DOHH2 (cell line): ENCODE data around the gene OR9Q1.

Source experiments
- H3F3A ChIP-seq: fragments of 200-600 bp; sonication (generic), shearing (Covaris generic); 2 replicates; pipeline ENCODE4 v1.6.0; 2016; ENCODE audit warnings: antibody characterized with exemption, mild to moderate bottlenecking; ENCODE audit not compliant: control insufficient read depth, insufficient read depth
- H3K27ac ChIP-seq: fragments of 200-600 bp; sonication (generic); 2 replicates; pipeline ENCODE4 v1.5.1; 2014; ENCODE audit warnings: low read depth, mild to moderate bottlenecking, low read length, moderate library complexity
- H3K27me3 ChIP-seq: fragments of 200-600 bp; sonication (generic); 2 replicates; pipeline ENCODE4 v1.6.1; 2014; ENCODE audit warnings: mild to moderate bottlenecking, low read length, mixed read lengths; ENCODE audit not compliant: control insufficient read depth
- H3K36me3 ChIP-seq: fragments of 200-600 bp; sonication (generic); 2 replicates; pipeline ENCODE4 v1.6.1; 2014; ENCODE audit warnings: mild to moderate bottlenecking, low read length, moderate library complexity, mixed read lengths; ENCODE audit not compliant: control insufficient read depth
- H3K4me1 ChIP-seq: fragments of 200-600 bp; sonication (generic); 2 replicates; pipeline ENCODE4 v1.6.1; 2014; ENCODE audit warnings: mild to moderate bottlenecking, low read length, mixed read lengths; ENCODE audit not compliant: control insufficient read depth
- H3K4me2 ChIP-seq: fragments of 200-600 bp; sonication (generic); 2 replicates; pipeline ENCODE4 v1.6.0; 2014; ENCODE audit warnings: mild to moderate bottlenecking, low read length, moderate library complexity
- H3K4me3 ChIP-seq: fragments of 200-600 bp; sonication (generic); 2 replicates; pipeline ENCODE4 v1.5.1; 2014; ENCODE audit warnings: mild to moderate bottlenecking, low read length, mixed read lengths
- H3K79me2 ChIP-seq: fragments of 200-600 bp; sonication (generic); 2 replicates; pipeline ENCODE4 v1.6.1; 2014; ENCODE audit warnings: mild to moderate bottlenecking, low read length, mixed read lengths; ENCODE audit not compliant: control insufficient read depth
- H3K9me2 ChIP-seq: fragments of 200-600 bp; sonication (generic); replicated peaks from 2 replicates; pipeline ENCODE4 v1.6.1; 2014; ENCODE audit warnings: mild to moderate bottlenecking, low read length, mixed read lengths; ENCODE audit not compliant: control insufficient read depth
- H3K9me3 ChIP-seq: fragments of 200-600 bp; sonication (generic); 2 replicates; pipeline ENCODE4 v1.6.1; 2014; ENCODE audit warnings: antibody characterized with exemption, low read length, mixed read lengths; ENCODE audit not compliant: control insufficient read depth, insufficient read depth
- H4K20me1 ChIP-seq: fragments of 200-600 bp; sonication (generic); 2 replicates; pipeline ENCODE4 v1.6.0; 2014; ENCODE audit warnings: low read depth, mild to moderate bottlenecking, antibody characterized with exemption, low read length, moderate library complexity; ENCODE audit not compliant: control insufficient read depth, insufficient read depth
- CTCF ChIP-seq: fragments of 200-600 bp; sonication (generic); IDR thresholded peaks from one replicate; pipeline ENCODE4 v1.5.1; 2014; ENCODE audit warnings: antibody characterized with exemption, mild to moderate bottlenecking, low read depth, low read length; ENCODE audit not compliant: poor library complexity, severe bottlenecking
- EZH2phosphoT487 ChIP-seq: fragments of 200-600 bp; sonication (generic); IDR thresholded peaks from 2 replicates; pipeline ENCODE4 v1.6.1; 2017; ENCODE audit warnings: borderline replicate concordance, mild to moderate bottlenecking, antibody characterized with exemption, low read length, moderate library complexity, mixed read lengths

The OR9Q1 gene

GRCh38 chr11:58003591-58003990 lies 20.1 kb upstream of the OR9Q1 start:
- Histone ChIP-seq H3K4me3 (no peak overlapping the region), H4K20me1 (no peaks in the 10 kb centered on the region), H3K9me3 (no peaks in the 10 kb centered on the region), H3K79me2 (no peaks in the 10 kb centered on the region), H3K4me2 (no peak overlapping the region), H3K36me3 (no peaks in the 10 kb centered on the region), H3K27me3 (no peaks in the 10 kb centered on the region), H3K4me1 (no peaks in the 10 kb centered on the region), H3K27ac (no peak overlapping the region), H3K9me2 (no peaks in the 10 kb centered on the region), H3F3A (no peaks in the 10 kb centered on the region)
- no peak for TF ChIP-seq EZH2phosphoT487
- TF ChIP-seq CTCF: no peak

GRCh38 chr11:58004664-58005063 lies 19.0 kb upstream of the OR9Q1 start:
- no peaks in the 10 kb centered on the region for H3K9me3 ChIP-seq

GRCh38 chr11:58006940-58007339 lies 16.7 kb upstream of the OR9Q1 start:
- Histone ChIP-seq H3K79me2 (no peaks in the 10 kb centered on the region), H3F3A (no peaks in the 10 kb centered on the region), H3K36me3 (no peaks in the 10 kb centered on the region), H3K4me1 (no peaks in the 10 kb centered on the region), H3K9me3 (no peaks in the 10 kb centered on the region), H3K27me3 (no peaks in the 10 kb centered on the region), H3K4me3 (no peak overlapping the region), H3K9me2 (no peaks in the 10 kb centered on the region), H3K4me2 (no peak overlapping the region), H4K20me1 (no peaks in the 10 kb centered on the region), H3K27ac (no peak overlapping the region)
- TF ChIP-seq EZH2phosphoT487 (no peak), CTCF (no peak)

More at GRCh38 chr11:58004664-58005063, 19.0 kb upstream of the OR9Q1 start:
- Histone ChIP-seq H3K79me2 (no peaks in the 10 kb centered on the region), H3K4me2 (no peak overlapping the region), H3K27me3 (no peaks in the 10 kb centered on the region), H3K36me3 (no peaks in the 10 kb centered on the region), H3F3A (no peaks in the 10 kb centered on the region), H3K27ac (no peak overlapping the region), H3K4me1 (no peaks in the 10 kb centered on the region), H4K20me1 (no peaks in the 10 kb centered on the region), H3K9me2 (no peaks in the 10 kb centered on the region), H3K4me3 (no peak overlapping the region)
- TF ChIP-seq CTCF: no peak
- TF ChIP-seq EZH2phosphoT487: no peak

- Histone ChIP-seq H3K79me2 (no peaks in the 10 kb centered on the region), H4K20me1 (no peaks in the 10 kb centered on the region), H3K27me3 (no peaks in the 10 kb centered on the region), H3K27ac (no peak overlapping the region), H3K4me3 (no peak overlapping the region), H3K4me2 (no peak overlapping the region), H3K4me1 (no peaks in the 10 kb centered on the region), H3F3A (no peaks in the 10 kb centered on the region), H3K36me3 (no peaks in the 10 kb centered on the region), H3K9me3 (no peaks in the 10 kb centered on the region), H3K9me2 (no peaks in the 10 kb centered on the region)
- TF ChIP-seq EZH2phosphoT487: no peak
- no peak for TF ChIP-seq CTCF
Observed at GRCh38 chr11:58011771-58012170, 11.9 kb upstream of the OR9Q1 start.
